ENCODE measurements around the gene DTHD1.

DNA sequence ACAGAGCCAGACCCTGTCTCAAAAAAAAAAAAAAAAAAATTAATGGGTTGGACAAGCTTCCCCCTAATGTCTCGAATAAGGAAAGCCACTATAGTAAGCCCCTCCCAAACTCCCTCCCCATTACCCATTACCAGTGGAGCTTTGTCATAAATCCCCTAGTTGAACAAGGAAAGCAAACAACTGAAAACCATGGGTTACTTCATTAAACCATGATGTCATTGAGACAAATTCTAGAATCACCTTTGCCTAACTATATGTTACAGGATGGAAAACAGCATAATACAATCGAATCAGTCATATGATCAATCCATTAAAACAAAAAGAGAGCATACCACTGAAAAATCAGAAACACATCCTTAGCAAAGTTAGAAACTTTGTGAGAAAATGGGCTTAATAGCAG, 45.3 kb upstream of the DTHD1 start:
- TF ChIP-seq, protein P1, sequence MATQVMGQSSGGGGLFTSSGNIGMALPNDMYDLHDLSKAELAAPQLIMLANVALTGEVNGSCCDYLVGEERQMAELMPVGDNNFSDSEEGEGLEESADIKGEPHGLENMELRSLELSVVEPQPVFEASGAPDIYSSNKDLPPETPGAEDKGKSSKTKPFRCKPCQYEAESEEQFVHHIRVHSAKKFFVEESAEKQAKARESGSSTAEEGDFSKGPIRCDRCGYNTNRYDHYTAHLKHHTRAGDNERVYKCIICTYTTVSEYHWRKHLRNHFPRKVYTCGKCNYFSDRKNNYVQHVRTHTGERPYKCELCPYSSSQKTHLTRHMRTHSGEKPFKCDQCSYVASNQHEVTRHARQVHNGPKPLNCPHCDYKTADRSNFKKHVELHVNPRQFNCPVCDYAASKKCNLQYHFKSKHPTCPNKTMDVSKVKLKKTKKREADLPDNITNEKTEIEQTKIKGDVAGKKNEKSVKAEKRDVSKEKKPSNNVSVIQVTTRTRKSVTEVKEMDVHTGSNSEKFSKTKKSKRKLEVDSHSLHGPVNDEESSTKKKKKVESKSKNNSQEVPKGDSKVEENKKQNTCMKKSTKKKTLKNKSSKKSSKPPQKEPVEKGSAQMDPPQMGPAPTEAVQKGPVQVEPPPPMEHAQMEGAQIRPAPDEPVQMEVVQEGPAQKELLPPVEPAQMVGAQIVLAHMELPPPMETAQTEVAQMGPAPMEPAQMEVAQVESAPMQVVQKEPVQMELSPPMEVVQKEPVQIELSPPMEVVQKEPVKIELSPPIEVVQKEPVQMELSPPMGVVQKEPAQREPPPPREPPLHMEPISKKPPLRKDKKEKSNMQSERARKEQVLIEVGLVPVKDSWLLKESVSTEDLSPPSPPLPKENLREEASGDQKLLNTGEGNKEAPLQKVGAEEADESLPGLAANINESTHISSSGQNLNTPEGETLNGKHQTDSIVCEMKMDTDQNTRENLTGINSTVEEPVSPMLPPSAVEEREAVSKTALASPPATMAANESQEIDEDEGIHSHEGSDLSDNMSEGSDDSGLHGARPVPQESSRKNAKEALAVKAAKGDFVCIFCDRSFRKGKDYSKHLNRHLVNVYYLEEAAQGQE (IDR thresholded peaks at IDR 0.05; ENCODE audit: low read depth, low read length): no peak
- TF ChIP-seq TAF1 (IDR thresholded peaks at IDR 0.05; ENCODE audit: borderline replicate concordance, low read depth, low read length) (no peak), ATF7 (IDR thresholded peaks at IDR 0.05; ENCODE audit: low read depth) (peak; percentile 44; the same call in 1 of the 2 replicates), GATAD2B (conservative IDR thresholded peaks at IDR 0.05; ENCODE audit: low read depth) (no peak)
- TF ChIP-seq, protein P2, sequence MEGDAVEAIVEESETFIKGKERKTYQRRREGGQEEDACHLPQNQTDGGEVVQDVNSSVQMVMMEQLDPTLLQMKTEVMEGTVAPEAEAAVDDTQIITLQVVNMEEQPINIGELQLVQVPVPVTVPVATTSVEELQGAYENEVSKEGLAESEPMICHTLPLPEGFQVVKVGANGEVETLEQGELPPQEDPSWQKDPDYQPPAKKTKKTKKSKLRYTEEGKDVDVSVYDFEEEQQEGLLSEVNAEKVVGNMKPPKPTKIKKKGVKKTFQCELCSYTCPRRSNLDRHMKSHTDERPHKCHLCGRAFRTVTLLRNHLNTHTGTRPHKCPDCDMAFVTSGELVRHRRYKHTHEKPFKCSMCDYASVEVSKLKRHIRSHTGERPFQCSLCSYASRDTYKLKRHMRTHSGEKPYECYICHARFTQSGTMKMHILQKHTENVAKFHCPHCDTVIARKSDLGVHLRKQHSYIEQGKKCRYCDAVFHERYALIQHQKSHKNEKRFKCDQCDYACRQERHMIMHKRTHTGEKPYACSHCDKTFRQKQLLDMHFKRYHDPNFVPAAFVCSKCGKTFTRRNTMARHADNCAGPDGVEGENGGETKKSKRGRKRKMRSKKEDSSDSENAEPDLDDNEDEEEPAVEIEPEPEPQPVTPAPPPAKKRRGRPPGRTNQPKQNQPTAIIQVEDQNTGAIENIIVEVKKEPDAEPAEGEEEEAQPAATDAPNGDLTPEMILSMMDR (IDR thresholded peaks at IDR 0.05 in 2 of 3, conservative IDR thresholded peaks at IDR 0.05 in 1 of 3; ENCODE audit: control insufficient read depth in 2 of 3, extremely low read depth in 1 of 3, insufficient read depth in 1 of 3, low read depth in 3 of 3, low read length in 3 of 3): no peak
